Activated B cell treated with CpG ODN at 0.5 μM for 24 hours (primary cell): Measurements from ENCODE around the gene CLDN5. TPM values are rescaled to one million over a fixed set of nuclear protein-coding genes. Genes with fewer than 3 reads are reported as not detected.

ENCODE experiments used
- ATAC-seq: fragments of 200-7000 bp; cut with Tn5 transposase; one replicate; pipeline ENCODE4 v1.10.0; 2021; ENCODE audit warnings: low read depth, mild to moderate bottlenecking, moderate library complexity
- CTCF ChIA-PET: fragments of 350-600 bp; sonication (Branson Sonifier 250); formaldehyde crosslinking; loops from one replicate; lab custom pipeline; 2021; ENCODE audit warnings: antibody characterized with exemption; lab: Charles Lee
- POLR2A ChIA-PET: fragments of 350-600 bp; sonication (Branson Sonifier 250); formaldehyde crosslinking; loops from one replicate; lab custom pipeline; 2021; ENCODE audit warnings: antibody characterized with exemption; lab: Charles Lee
- DNase-seq: peaks from one replicate; pipeline ENCODE4 v3.0.0; 2022
- H3K27ac Mint-ChIP-seq: one replicate; pipeline ENCODE4 v1.8.0; 2020; ENCODE audit warnings: mixed read lengths
- H3K27me3 Mint-ChIP-seq: one replicate; pipeline ENCODE4 v1.8.0; 2021; ENCODE audit warnings: mixed read lengths
- H3K36me3 Mint-ChIP-seq: one replicate; pipeline ENCODE4 v1.8.0; 2021; ENCODE audit warnings: low read depth, mixed read lengths
- H3K4me1 Mint-ChIP-seq: one replicate; pipeline ENCODE4 v1.8.0; 2021; ENCODE audit warnings: mixed read lengths
- H3K4me3 Mint-ChIP-seq: one replicate; pipeline ENCODE4 v1.8.0; 2020; ENCODE audit warnings: mild to moderate bottlenecking, mixed read lengths
- H3K9me3 Mint-ChIP-seq: one replicate; pipeline ENCODE4 v1.8.0; 2020; ENCODE audit warnings: mixed read lengths
- CTCF ChIP-seq: fragments of 200-600 bp; IDR thresholded peaks from one replicate; pipeline ENCODE4 v1.8.0; 2022; ENCODE audit warnings: antibody characterized with exemption, mild to moderate bottlenecking
- intact Hi-C: fragments of 100-400 bp; cut with micrococcal nuclease; formaldehyde crosslinking; loops from one replicate; pipeline ENCODE4 v1.15.1; 2024
- total RNA-seq: library from RNA; stranded (reverse); gene quantifications from 2 replicates; pipeline ENCODE4 v1.2.3, GENCODE V29; 2022

The CLDN5 gene
- total RNA-seq, 1 donor from 2014 or later = not detected

GRCh38 chr22:19568337-19569275, 44.4 kb upstream of the CLDN5 start:
- no peak for ATAC-seq
- H3K9me3 Mint-ChIP-seq = peaks cover 4% of the 10 kb centered on the region
- TF ChIP-seq CTCF = no peak
- no peak overlapping the region for H3K4me3 Mint-ChIP-seq
- H3K36me3 Mint-ChIP-seq = no peaks in the 10 kb centered on the region
- DNase-seq = no peak
- H3K4me1 Mint-ChIP-seq = no peaks in the 10 kb centered on the region
- peaks cover 12% of the 10 kb centered on the region for H3K27me3 Mint-ChIP-seq
- ChIA-PET CTCF (no interaction called here), POLR2A (no interaction called here)
- H3K27ac Mint-ChIP-seq = no peak overlapping the region
- intact Hi-C loops = no loop called here

DNA sequence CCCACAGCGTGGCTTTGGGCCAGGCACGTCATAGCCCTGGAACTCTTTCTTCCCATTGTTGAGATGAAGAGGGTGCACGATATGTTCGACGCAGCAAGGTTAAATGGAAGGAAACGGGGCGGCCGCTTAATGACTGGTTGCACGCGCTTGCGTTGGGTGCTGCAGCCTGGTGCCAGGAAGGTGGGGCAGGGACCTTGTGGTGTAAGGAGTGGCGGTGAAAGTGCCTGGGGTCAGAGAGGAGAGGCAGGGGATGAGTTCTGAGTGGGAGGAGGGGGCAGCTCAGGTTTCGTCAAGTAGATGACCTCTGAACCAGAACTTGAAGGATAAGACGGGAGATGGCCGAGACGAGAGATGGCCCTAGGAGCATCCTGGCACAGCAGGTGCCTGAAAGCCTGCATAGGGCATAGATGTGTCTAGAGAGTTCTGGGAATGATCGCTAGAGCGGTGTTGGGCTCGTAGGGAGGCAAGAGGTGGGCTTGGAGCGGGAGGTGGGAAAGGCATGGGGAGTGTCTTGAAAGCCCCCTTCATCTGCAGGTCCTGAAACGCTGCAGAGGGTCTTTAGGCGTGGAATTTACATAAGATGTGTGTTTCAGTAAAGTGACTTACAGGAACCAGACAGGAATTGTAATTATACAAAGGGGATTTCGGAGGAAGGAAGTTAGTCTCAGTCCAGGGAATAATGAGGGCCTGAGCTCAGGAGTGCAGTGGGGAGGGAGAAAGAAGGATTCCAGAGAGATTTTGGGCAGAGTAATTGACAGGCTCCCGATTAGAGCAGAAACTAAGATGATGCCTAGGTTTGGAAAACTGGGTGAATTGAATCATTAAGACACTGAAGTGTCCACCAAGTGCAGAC, 43.2 kb upstream of the CLDN5 start:
- DNase-seq (no peak), ATAC-seq (no peak)
- intact Hi-C loops = no loop called here
- H3K36me3 Mint-ChIP-seq = no peaks in the 10 kb centered on the region
- H3K4me3 Mint-ChIP-seq = no peak overlapping the region
- ChIA-PET CTCF (no interaction called here), POLR2A (no interaction called here)
- peaks cover 12% of the 10 kb centered on the region for H3K27me3 Mint-ChIP-seq
- peaks cover 4% of the 10 kb centered on the region for H3K9me3 Mint-ChIP-seq
- no peak overlapping the region for H3K27ac Mint-ChIP-seq
- TF ChIP-seq CTCF = no peak
- H3K4me1 Mint-ChIP-seq = no peaks in the 10 kb centered on the region

DNA sequence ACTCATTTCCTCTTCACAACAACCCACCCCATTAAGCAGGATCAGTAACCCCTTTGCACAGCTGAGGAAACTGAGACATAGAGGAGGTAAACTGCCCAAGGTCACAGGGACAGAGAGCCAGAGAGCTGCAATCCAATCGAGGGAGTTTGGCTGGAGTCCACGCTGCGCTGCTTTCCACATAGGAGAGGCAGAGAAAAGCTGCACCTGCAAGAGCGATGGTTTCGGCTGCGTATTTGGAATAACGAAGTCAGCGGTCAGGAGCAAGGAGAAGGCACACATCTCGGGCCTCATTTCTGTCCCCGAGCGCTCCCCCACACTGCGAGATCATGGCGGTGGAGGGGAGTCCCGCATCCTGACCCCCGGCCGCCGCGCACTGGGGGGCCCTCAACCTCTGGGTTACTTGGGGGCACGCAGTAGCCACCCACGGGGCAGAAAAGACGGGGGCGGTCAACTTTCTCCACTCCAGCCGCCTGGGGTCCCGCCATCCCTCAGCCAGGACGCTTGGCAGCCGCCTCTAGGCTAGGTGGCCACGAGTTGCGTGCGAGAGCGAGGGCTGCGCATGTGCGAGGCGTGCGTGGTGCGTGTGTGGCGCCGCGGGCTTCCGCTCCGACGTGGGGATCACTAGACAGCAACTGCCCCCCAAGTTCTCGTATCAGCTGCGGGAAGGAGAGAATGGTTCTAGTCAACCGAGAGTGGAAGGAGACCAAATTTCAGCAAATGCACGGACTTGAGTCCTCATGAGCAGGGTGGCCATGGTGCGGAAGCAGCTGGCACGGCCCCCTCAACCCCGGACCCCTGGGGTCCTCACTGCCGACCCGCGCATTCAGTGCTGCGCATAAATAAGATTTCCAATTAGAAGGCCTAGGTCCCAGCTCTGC, 42.3 kb upstream of the CLDN5 start:
- Mint-ChIP-seq H3K36me3 (no peaks in the 10 kb centered on the region), H3K27me3 (peaks cover 11% of the 10 kb centered on the region), H3K4me1 (no peaks in the 10 kb centered on the region), H3K9me3 (peaks cover 4% of the 10 kb centered on the region), H3K4me3 (no peak overlapping the region), H3K27ac (no peak overlapping the region)
- CTCF ChIA-PET = interaction anchor here (1.5 kb wide), 1 partner anchor 164 kb away, joined by 3 read pairs; no protein-coding TSS in a partner anchor
- intact Hi-C loops = no loop called here
- no peak for ATAC-seq
- no peak for DNase-seq
- no peak for TF ChIP-seq CTCF
- POLR2A ChIA-PET = no interaction called here

- POLR2A ChIA-PET = no interaction called here
- peaks cover 4% of the 10 kb centered on the region for H3K9me3 Mint-ChIP-seq
- CTCF ChIA-PET = interaction anchor here (1.5 kb wide), 1 partner anchor 165 kb away, joined by 3 read pairs; no protein-coding TSS in a partner anchor
- H3K27ac Mint-ChIP-seq = no peak overlapping the region
- peaks cover 13% of the 10 kb centered on the region for H3K27me3 Mint-ChIP-seq
- H3K4me1 Mint-ChIP-seq = no peaks in the 10 kb centered on the region
- H3K4me3 Mint-ChIP-seq = no peak overlapping the region
- ATAC-seq = no peak
- no peak for DNase-seq
- intact Hi-C loops = no loop called here
- no peak for TF ChIP-seq CTCF
- H3K36me3 Mint-ChIP-seq = no peaks in the 10 kb centered on the region
These were observed 41.4 kb upstream of the CLDN5 start for GRCh38 chr22:19565382-19566278.
